Measurements from ENCODE around the gene PDXDC1.
"Not testable (repeated sequence)": the region's sequence is repeated elsewhere in the genome, so short reads cannot be mapped to it uniquely, and the experiment has no call there.

DNA sequence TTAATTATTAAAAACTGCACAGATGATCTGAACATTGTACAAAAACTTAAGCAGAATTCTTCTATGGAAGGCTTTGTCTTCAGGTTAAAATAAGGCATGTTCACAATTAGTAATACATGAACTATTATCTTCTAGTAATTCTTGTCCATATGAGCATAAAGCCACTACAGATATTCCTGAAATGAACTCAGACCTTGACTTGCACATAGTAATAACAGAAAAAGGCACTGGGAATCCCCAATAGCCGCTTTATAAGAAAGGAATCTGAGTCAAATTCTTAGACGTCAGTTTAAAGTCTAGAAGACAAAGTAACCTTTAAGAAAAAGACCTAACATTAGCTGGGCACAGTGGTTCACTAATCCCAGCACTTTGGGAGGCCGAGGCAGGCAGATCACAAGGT is 108.0 kb downstream of the PDXDC1 start:
- TF ChIP-seq, protein P1, sequence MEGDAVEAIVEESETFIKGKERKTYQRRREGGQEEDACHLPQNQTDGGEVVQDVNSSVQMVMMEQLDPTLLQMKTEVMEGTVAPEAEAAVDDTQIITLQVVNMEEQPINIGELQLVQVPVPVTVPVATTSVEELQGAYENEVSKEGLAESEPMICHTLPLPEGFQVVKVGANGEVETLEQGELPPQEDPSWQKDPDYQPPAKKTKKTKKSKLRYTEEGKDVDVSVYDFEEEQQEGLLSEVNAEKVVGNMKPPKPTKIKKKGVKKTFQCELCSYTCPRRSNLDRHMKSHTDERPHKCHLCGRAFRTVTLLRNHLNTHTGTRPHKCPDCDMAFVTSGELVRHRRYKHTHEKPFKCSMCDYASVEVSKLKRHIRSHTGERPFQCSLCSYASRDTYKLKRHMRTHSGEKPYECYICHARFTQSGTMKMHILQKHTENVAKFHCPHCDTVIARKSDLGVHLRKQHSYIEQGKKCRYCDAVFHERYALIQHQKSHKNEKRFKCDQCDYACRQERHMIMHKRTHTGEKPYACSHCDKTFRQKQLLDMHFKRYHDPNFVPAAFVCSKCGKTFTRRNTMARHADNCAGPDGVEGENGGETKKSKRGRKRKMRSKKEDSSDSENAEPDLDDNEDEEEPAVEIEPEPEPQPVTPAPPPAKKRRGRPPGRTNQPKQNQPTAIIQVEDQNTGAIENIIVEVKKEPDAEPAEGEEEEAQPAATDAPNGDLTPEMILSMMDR (IDR thresholded peaks at IDR 0.05; ENCODE audit: insufficient read depth, low read length): not testable (repeated sequence)
- TF ChIP-seq POLR2AphosphoS5, GABPA (IDR thresholded peaks at IDR 0.05; ENCODE audit: low read depth): not testable (repeated sequence)

All from HL-60 (cell line).